Liver (tissue), 9 donors: ENCODE measurements around the gene KDM4C. TPM values are rescaled to one million over a fixed set of nuclear protein-coding genes. Genes with fewer than 3 reads are reported as not detected.

Experiments used
- DNase-seq: peaks from one replicate; pipeline ENCODE4 v3.0.0-alpha.2; 2017; ENCODE audit warnings: low spot score
- H3K27ac ChIP-seq, 2 donors: one replicate each; pipeline ENCODE4 v1.7.0; 2013; ENCODE audit warnings: inconsistent platforms in 2 of 2, low read length in 2 of 2, control low read depth in 1 of 2, low read depth in 1 of 2, mild to moderate bottlenecking in 1 of 2
- H3K27me3 ChIP-seq, 4 donors: one replicate each; pipeline versions ENCODE4 v1.6.1 to v1.7.0; 2013; ENCODE audit warnings: low read length in 3 of 4, inconsistent platforms in 1 of 4, mild to moderate bottlenecking in 1 of 4, moderate library complexity in 1 of 4; ENCODE audit not compliant: control insufficient read depth in 4 of 4, insufficient read depth in 4 of 4
- H3K36me3 ChIP-seq, 4 donors: one replicate each; pipeline versions ENCODE4 v1.6.1 to v1.7.0; 2013; ENCODE audit warnings: low read length in 3 of 4, mild to moderate bottlenecking in 3 of 4, low read depth in 1 of 4, moderate library complexity in 1 of 4; ENCODE audit not compliant: control insufficient read depth in 4 of 4, insufficient read depth in 3 of 4
- H3K4me1 ChIP-seq, 4 donors: one replicate each; pipeline versions ENCODE4 v1.6.1 to v1.7.0; 2013; ENCODE audit warnings: low read length in 3 of 4, mild to moderate bottlenecking in 3 of 4, moderate library complexity in 1 of 4; ENCODE audit not compliant: control insufficient read depth in 4 of 4, insufficient read depth in 4 of 4
- H3K4me3 ChIP-seq, 3 donors: one replicate each; pipeline versions ENCODE4 v1.6.1 to v1.7.0; 2013; ENCODE audit warnings: low read length in 3 of 3, control low read depth in 1 of 3, low read depth in 1 of 3, mild to moderate bottlenecking in 1 of 3
- H3K9ac ChIP-seq, 2 donors: one replicate each; pipeline ENCODE4 v1.7.0; 2013; ENCODE audit warnings: low read length in 2 of 2, mild to moderate bottlenecking in 2 of 2, moderate library complexity in 2 of 2, control low read depth in 1 of 2, low read depth in 1 of 2
- H3K9me3 ChIP-seq, 4 donors: one replicate each; pipeline versions ENCODE4 v1.6.1 to v1.7.0; 2013; ENCODE audit warnings: low read length in 3 of 4; ENCODE audit not compliant: control insufficient read depth in 4 of 4
- CTCF ChIP-seq: fragments of 150-350 bp; IDR thresholded peaks from 2 replicates; pipeline ENCODE4 v1.5.1; 2017; ENCODE audit warnings: improper control_type of control experiment, low read depth, low read length; ENCODE audit not compliant: missing input control
- EGR1 ChIP-seq, 2 donors: IDR thresholded peaks; 2 replicates each; pipeline ENCODE4 v1.6.1; 2016 to 2018; ENCODE audit warnings: antibody characterized with exemption in 2 of 2, low read depth in 2 of 2
- FOXA1 ChIP-seq: IDR thresholded peaks from 2 replicates; pipeline ENCODE4 v1.6.1; 2016; ENCODE audit warnings: antibody characterized with exemption
- GABPA ChIP-seq, 2 donors: IDR thresholded peaks in 1 of 2; conservative IDR thresholded peaks in 1 of 2; 2 replicates each; pipeline ENCODE4 v1.6.1; 2016; ENCODE audit warnings: antibody characterized with exemption in 2 of 2, mild to moderate bottlenecking in 1 of 2, moderate library complexity in 1 of 2
- NR2F2 ChIP-seq: IDR thresholded peaks from 2 replicates; pipeline ENCODE4 v1.6.1; 2016; ENCODE audit warnings: antibody characterized with exemption
- RXRA ChIP-seq, 2 donors: IDR thresholded peaks; 2 replicates each; pipeline ENCODE4 v1.6.1; 2017 to 2018; ENCODE audit warnings: antibody characterized with exemption in 2 of 2, mild to moderate bottlenecking in 1 of 2
- SP1 ChIP-seq: IDR thresholded peaks from 2 replicates; pipeline ENCODE4 v1.6.1; 2018; ENCODE audit warnings: antibody characterized with exemption, mild to moderate bottlenecking
- TAF1 ChIP-seq: conservative IDR thresholded peaks from 2 replicates; pipeline ENCODE4 v1.6.1; 2016; ENCODE audit warnings: antibody characterized with exemption, mild to moderate bottlenecking
- ZBTB33 ChIP-seq: IDR thresholded peaks from 2 replicates; pipeline ENCODE4 v1.6.1; 2016; ENCODE audit warnings: antibody characterized with exemption
- WGBS: extraction: QIAGEN DNeasy Blood & Tissue Kit; methylation state at CpG from one replicate; pipeline ENCODE4 v1.1.7; 2013; 5-methylcytosine and 5-hydroxymethylcytosine counted together
- polyA plus RNA-seq, 2 donors: library from polyadenylated mRNA; stranded (reverse) in 1 of 2; unstranded in 1 of 2; fragments of 200-250 nt in 1 of 2; fragments of >200 nt in 1 of 2; fragmentation: Nextera tagmentation in 1 of 2; extraction: Ambion mirVana in 1 of 2; gene quantifications; one replicate each; pipeline versions ENCODE4 v1.2.1 to v1.2.3, GENCODE V29; 2013 to 2015
- total RNA-seq, 2 donors: library from RNA; depleted of rRNA; stranded (reverse); fragments of >200 nt; gene quantifications; one replicate each; pipeline ENCODE4 v1.2.3, GENCODE V29; 2014
- TF ChIP-seq, protein P1 (sequence below): IDR thresholded peaks from 2 replicates; pipeline ENCODE4 v1.6.1; 2016; ENCODE audit warnings: antibody characterized with exemption
- donor health status: healthy.
- donor health status: healthy.
- donor health status: healthy.
- donor health status: healthy.
- donor health status: healthy.

The KDM4C gene
- total and polyA plus RNA-seq, 4 donors: 4.3 to 40.2 (median 24.0) TPM

DNA sequence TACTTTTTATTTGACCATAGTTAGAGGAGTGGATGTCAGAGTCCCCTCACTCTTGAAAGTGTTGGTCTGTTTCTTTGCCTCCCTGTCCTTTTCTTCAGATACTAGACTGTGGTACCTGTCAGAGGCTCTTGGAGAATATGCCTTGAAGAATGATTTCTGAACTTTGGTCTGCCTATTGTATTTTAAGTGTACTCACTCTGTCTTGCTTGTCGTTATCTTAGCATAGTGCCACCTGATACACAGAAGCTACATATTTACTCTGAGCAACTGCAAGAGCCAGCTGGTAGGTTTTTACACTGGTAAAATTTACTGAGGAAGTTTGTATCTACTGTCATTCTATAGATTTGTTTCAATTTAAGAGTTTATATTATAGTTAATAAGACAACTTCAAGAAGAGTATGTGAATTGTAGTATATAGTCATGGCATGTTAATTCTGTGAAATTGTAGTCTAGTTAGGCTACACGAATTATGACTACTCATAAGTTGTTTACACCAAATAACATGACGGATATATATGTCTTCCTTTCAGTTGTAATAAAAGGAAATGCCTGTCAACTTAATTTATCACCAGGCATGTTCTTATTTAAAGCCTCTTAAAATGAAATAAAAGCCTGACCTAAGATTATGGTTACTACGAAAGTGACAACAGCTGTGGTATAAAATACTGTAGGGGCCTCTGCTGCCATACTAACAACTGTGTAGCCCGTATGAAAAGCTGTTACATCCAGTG, 201.7 kb downstream of the KDM4C start:
- no peak overlapping the region for H3K4me3 ChIP-seq
- H3K4me1 ChIP-seq: peaks cover 0 to 2% (median under 1%) of the 10 kb centered on the region in 4 donors
- no peak overlapping the region for H3K9ac ChIP-seq
- TF ChIP-seq TAF1 (no peak), RXRA (IDR thresholded peaks at IDR 0.05) (no peak), CTCF (no peak), SP1 (no peak), ZBTB33 (no peak), EGR1 (IDR thresholded peaks at IDR 0.05; ENCODE audit: low read depth in 2 of 2) (no peak), FOXA1 (no peak), NR2F2 (no peak)
- TF ChIP-seq, protein P1, sequence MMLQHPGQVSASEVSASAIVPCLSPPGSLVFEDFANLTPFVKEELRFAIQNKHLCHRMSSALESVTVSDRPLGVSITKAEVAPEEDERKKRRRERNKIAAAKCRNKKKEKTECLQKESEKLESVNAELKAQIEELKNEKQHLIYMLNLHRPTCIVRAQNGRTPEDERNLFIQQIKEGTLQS: no peak
- WGBS: 72% methylated on average over 5 of the region's 5 CpGs
- no peak for DNase-seq
- no peaks in the 10 kb centered on the region for H3K36me3 ChIP-seq
- H3K9me3 ChIP-seq: no peaks in the 10 kb centered on the region
- no peaks in the 10 kb centered on the region for H3K27me3 ChIP-seq
- no peak overlapping the region for H3K27ac ChIP-seq

DNA sequence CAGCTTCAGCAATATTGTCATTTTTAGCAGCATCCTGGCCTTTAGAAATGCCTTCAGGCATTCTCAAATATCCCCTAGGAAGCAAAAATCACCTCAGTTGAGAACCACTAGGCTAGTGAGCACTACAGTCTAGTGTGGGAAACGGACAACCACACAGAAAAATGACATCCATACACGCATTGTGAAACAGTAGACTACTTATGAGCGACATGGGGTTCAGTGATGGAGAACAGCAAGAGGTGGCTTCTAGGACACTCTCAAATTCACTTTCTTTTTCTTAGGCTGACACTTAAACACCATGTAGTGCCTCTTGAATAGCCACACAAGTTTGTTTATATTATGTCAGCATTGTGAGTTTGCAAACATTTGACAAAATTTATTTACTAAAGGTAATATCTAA, 203.0 kb downstream of the KDM4C start:
- 94% methylated on average over 3 of the region's 3 CpGs for WGBS
- TF ChIP-seq GABPA (IDR thresholded peaks at IDR 0.05 in 1 of 2, conservative IDR thresholded peaks at IDR 0.05 in 1 of 2) (no peak), CTCF (no peak), TAF1 (no peak), SP1 (no peak)
- H3K36me3 ChIP-seq: no peaks in the 10 kb centered on the region

More for the DNA sequence above, 203.0 kb downstream of the KDM4C start:
- peaks cover 0 to 2% (median under 1%) of the 10 kb centered on the region in 4 donors for H3K4me1 ChIP-seq
- H3K4me3 ChIP-seq: no peak overlapping the region
- H3K9me3 ChIP-seq: no peaks in the 10 kb centered on the region
- no peaks in the 10 kb centered on the region for H3K27me3 ChIP-seq
- H3K27ac ChIP-seq: no peak overlapping the region
- no peak for DNase-seq
- no peak overlapping the region for H3K9ac ChIP-seq
